GM06990 (cell line): ENCODE data around the gene GFAP.

ENCODE experiments used
- DNase-seq: peaks from one replicate; pipeline ENCODE4 v3.0.0-alpha.2; 2011; ENCODE audit not compliant: insufficient read length; ENCODE audit errors: extremely low read depth
- H3K27me3 ChIP-seq: replicated peaks from 2 replicates; pipeline ENCODE4 v1.6.0; 2011; ENCODE audit warnings: low read length; ENCODE audit not compliant: control insufficient read depth, insufficient read depth
- H3K36me3 ChIP-seq: 2 replicates; pipeline ENCODE4 v1.5.1; 2011; ENCODE audit warnings: low read length; ENCODE audit not compliant: control insufficient read depth, insufficient read depth
- H3K4me3 ChIP-seq: replicated peaks from 2 replicates; pipeline ENCODE4 v1.5.1; 2011; ENCODE audit warnings: low read depth, mild to moderate bottlenecking, control low read depth, low read length
- CTCF ChIP-seq: IDR thresholded peaks from 2 replicates; pipeline ENCODE4 v1.5.1; 2011; ENCODE audit warnings: low read length, control low read depth, mild to moderate bottlenecking, inconsistent platforms; ENCODE audit not compliant: insufficient read depth, poor library complexity, severe bottlenecking

GFAP gene

DNA sequence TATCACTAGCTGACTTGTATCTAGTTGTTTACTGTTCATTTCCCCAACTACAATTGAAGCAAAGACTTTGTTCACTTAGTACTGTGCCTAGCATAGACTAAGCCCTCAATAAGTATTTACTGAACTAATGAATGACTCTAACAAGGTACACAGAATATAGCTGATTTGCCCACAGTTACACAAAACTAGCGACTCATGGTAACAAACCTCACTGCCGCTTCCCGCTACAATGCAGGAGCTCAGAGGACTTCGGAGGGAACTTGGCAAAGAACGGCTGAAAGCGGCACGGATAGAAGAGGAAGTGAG is 16.6 kb downstream of the GFAP start:
- no peaks in the 10 kb centered on the region for H3K27me3 ChIP-seq
- TF ChIP-seq CTCF: no peak
- H3K36me3 ChIP-seq: no peaks in the 10 kb centered on the region; the same call in none of the 2 replicates
- peak overlapping the region; percentile 98 for H3K4me3 ChIP-seq
- no peak for DNase-seq

GRCh38 chr17:44894642-44895041 is 20.7 kb downstream of the GFAP start:
- no peak overlapping the region for H3K4me3 ChIP-seq
- TF ChIP-seq CTCF: no peak
- H3K27me3 ChIP-seq: no peaks in the 10 kb centered on the region
- no peak for DNase-seq
- H3K36me3 ChIP-seq: peaks cover 2% of the 10 kb centered on the region

DNA sequence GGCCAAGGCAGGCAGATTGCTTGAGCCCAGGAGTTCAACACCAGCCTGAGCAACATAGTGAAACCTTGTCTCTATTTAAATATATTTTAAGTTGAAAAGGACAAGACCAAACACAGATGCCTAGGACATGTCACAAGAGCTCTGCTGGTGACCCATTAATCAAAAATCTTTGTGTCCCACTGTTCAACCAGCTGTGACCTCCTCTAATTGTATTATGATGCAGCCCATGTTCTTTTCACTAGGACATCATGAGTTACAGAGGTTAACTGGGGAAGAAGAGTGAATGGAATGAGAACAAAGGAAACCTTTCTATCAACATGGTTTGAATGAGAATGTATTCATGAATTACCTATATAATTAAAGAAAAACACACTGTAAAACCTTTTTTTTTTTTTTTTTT is 23.1 kb downstream of the GFAP start:
- H3K36me3 ChIP-seq: peaks cover 2% of the 10 kb centered on the region
- H3K4me3 ChIP-seq: no peak overlapping the region
- no peaks in the 10 kb centered on the region for H3K27me3 ChIP-seq
- no peak for DNase-seq
- TF ChIP-seq CTCF: no peak

DNA sequence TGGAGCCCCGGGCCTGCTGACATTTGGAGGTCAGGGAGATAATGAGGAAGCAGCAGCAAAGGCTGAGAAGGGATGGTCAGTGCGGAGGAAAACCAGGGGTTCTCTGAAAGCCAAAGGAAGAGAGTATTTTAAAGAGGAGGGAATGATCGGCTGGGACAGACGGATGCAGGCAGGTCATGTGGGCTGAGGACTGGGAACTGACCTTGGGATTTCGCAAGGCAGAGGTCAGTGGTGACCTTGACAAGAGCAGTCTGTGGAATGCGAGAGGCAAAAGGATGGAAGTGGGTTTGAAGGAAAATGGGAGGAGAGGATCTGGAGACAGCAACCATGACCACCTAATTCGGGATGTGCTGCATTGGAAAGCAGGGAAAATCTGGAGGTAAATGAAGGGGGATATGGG is 26.3 kb downstream of the GFAP start:
- H3K4me3 ChIP-seq: no peak overlapping the region
- TF ChIP-seq CTCF: no peak
- peaks cover 11% of the 10 kb centered on the region for H3K36me3 ChIP-seq
- DNase-seq: no peak
- H3K27me3 ChIP-seq: no peaks in the 10 kb centered on the region

DNA sequence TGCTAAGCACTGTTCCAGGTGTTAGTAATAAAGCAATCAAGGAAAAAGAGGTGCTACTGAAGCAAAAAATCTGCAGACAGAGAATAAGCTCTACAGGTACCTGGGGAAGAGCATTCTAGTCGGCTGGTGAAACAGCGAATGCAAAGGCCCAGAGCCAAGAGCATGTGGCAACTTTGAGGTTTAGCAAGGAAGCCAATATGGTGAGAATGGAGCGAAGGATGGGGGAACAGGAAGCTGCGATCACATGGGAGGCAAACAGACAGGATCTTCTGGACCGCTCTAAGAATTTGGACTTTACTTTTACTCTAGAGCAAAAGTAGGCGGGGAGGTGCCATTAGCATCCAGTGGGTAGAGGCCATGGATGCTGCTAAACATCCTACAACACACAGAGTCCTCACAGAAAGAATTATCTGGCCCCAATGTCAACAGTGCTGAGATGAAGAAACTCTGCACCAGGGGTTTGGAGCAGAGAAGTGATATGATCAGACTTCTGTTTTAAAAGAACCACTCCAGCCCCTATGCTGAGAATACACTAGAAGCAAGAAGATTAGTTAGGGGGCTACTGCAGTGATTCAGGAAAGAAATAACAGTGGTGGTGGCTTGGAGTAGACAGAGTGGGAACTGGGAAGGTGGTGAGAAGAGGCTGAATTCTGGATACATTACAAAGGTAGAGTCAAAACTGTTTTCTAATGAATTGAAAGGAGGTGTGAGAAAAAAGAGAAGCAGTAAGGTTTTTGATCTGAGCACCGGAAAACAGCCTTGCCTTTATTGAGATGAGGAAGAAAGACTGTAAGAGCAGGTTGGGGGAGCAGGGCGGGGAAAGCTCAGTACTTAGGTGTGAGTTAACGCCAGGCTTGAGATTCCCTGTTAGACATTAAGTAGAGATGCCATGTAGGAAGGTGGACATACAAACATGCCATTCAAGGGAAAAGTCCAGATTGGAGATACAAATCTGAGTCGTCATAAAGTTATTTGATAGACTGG is 27.0 kb downstream of the GFAP start:
- no peak for TF ChIP-seq CTCF
- H3K36me3 ChIP-seq: peaks cover 13% of the 10 kb centered on the region
- H3K27me3 ChIP-seq: no peaks in the 10 kb centered on the region
- no peak for DNase-seq
- no peak overlapping the region for H3K4me3 ChIP-seq
